Loucy (cell line): Measurements from ENCODE around the gene DUSP5.

Experiments used
- EZH2phosphoT487 ChIP-seq: fragments of 200-600 bp; IDR thresholded peaks from 2 replicates; pipeline ENCODE4 v1.6.1; 2018; ENCODE audit warnings: antibody characterized with exemption, mild to moderate bottlenecking, moderate library complexity, borderline replicate concordance
- TF ChIP-seq, protein P1 (sequence below): fragments of 200-600 bp; sonication (generic); conservative IDR thresholded peaks from 2 replicates; pipeline ENCODE4 v1.5.1; 2014; ENCODE audit warnings: mild to moderate bottlenecking, antibody characterized with exemption, low read length

DNA sequence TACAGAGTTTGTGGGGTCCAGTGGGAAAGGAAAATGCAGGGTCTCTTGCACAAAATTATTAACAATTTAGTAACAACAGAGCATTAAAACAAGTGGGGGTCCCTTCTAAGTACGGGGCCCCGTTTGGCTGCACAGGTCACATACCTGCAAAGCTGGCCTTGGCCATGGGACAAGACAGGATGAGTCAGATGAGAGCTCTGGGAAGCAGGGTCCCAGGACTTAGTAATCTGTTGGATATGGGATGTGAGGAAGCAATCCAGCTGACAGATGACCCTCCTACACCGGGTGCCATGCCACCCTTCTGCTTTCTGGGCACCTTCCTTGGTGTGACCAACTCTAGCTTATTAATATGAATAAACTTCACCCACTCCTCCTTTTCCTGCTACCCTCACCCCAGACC lies 3.2 kb upstream of the DUSP5 start:
- TF ChIP-seq, protein P1, sequence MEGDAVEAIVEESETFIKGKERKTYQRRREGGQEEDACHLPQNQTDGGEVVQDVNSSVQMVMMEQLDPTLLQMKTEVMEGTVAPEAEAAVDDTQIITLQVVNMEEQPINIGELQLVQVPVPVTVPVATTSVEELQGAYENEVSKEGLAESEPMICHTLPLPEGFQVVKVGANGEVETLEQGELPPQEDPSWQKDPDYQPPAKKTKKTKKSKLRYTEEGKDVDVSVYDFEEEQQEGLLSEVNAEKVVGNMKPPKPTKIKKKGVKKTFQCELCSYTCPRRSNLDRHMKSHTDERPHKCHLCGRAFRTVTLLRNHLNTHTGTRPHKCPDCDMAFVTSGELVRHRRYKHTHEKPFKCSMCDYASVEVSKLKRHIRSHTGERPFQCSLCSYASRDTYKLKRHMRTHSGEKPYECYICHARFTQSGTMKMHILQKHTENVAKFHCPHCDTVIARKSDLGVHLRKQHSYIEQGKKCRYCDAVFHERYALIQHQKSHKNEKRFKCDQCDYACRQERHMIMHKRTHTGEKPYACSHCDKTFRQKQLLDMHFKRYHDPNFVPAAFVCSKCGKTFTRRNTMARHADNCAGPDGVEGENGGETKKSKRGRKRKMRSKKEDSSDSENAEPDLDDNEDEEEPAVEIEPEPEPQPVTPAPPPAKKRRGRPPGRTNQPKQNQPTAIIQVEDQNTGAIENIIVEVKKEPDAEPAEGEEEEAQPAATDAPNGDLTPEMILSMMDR: no peak
- TF ChIP-seq EZH2phosphoT487: no peak
